Measurements from ENCODE around the gene CUBN.
"Not testable (repeated sequence)": the region's sequence is repeated elsewhere in the genome, so short reads cannot be mapped to it uniquely, and the experiment has no call there.

The CUBN gene

GRCh38 chr10:16828701-16829175 is 300.9 kb downstream of the CUBN start:
- TF ChIP-seq CTCF (IDR thresholded peaks at IDR 0.05; ENCODE audit: low read depth, low read length), result no peak
- H3K4me3 ChIP-seq (replicated peaks in 1 of 2; ENCODE audit: low read depth in 2 of 2, low read length in 2 of 2), result peak overlapping the region in 1 of 2 donors; percentile 32
- peak; percentile 74 to 87 for DNase-seq (ENCODE audit: low read depth in 2 of 2)

GRCh38 chr10:16828114-16828568 is 301.5 kb downstream of the CUBN start:
- H3K4me3 ChIP-seq (replicated peaks in 1 of 2; ENCODE audit: low read depth in 2 of 2, low read length in 2 of 2), result peak overlapping the region in 1 of 2 donors; percentile 32
- TF ChIP-seq CTCF (IDR thresholded peaks at IDR 0.05; ENCODE audit: low read depth, low read length), result peak; percentile 49
- DNase-seq (ENCODE audit: low read depth in 2 of 2), result peak; percentile 88 to 92

GRCh38 chr10:16827474-16827873 is 302.1 kb downstream of the CUBN start:
- not testable (repeated sequence) for DNase-seq (ENCODE audit: low read depth in 2 of 2); H3K4me3 ChIP-seq (replicated peaks in 1 of 2; ENCODE audit: low read depth in 2 of 2, low read length in 2 of 2)

GRCh38 chr10:16822726-16823360 is 306.8 kb downstream of the CUBN start:
- H3K4me3 ChIP-seq (replicated peaks in 1 of 2; ENCODE audit: low read depth in 2 of 2, low read length in 2 of 2), result no peak overlapping the region
- TF ChIP-seq CTCF (IDR thresholded peaks at IDR 0.05; ENCODE audit: low read depth, low read length), result no peak
- DNase-seq (ENCODE audit: low read depth in 2 of 2), result no peak

- no peak overlapping the region for H3K4me3 ChIP-seq (replicated peaks in 1 of 2; ENCODE audit: low read depth in 2 of 2, low read length in 2 of 2)
- DNase-seq (ENCODE audit: low read depth in 2 of 2), result no peak
- no peak for TF ChIP-seq CTCF (IDR thresholded peaks at IDR 0.05; ENCODE audit: low read depth, low read length)
Measured at GRCh38 chr10:16822027-16822426, 307.6 kb downstream of the CUBN start.

- no peak for TF ChIP-seq CTCF (IDR thresholded peaks at IDR 0.05; ENCODE audit: low read depth, low read length)
Measured at GRCh38 chr10:16820421-16820820, 309.2 kb downstream of the CUBN start.

GRCh38 chr10:16820018-16820417 is 309.6 kb downstream of the CUBN start:
- no peak for DNase-seq (ENCODE audit: low read depth in 2 of 2)
- no peak for TF ChIP-seq CTCF (IDR thresholded peaks at IDR 0.05; ENCODE audit: low read depth, low read length)
- no peak overlapping the region for H3K4me3 ChIP-seq (replicated peaks in 1 of 2; ENCODE audit: low read depth in 2 of 2, low read length in 2 of 2)

More at GRCh38 chr10:16820421-16820820, 309.2 kb downstream of the CUBN start:
- H3K4me3 ChIP-seq (replicated peaks in 1 of 2; ENCODE audit: low read depth in 2 of 2, low read length in 2 of 2), result no peak overlapping the region
- DNase-seq (ENCODE audit: low read depth in 2 of 2), result no peak
